A549 (cell line): ENCODE measurements around the gene CPPED1. TPM values are rescaled to one million over a fixed set of nuclear protein-coding genes. Genes with fewer than 3 reads are reported as not detected.
A peak's percentile ranks its signal among the peaks of the same experiment; 100 is the strongest.

ENCODE experiments used
- ATAC-seq, 2 experiments: fragments of 200-7000 bp in 1 of 2; fragments of >200 bp in 1 of 2; cut with Nextera tagmentation in 1 of 2; cut with Tn5 transposase in 1 of 2; 3 replicates each; pipeline versions ENCODE4 v1.8.0 to v1.9.1; 2018 to 2020; ENCODE audit warnings: mild to moderate bottlenecking in 1 of 2, moderate library complexity in 1 of 2
- CTCF ChIA-PET: fragments of 300-600 bp; sonication (Branson Sonifier 250); formaldehyde crosslinking; extraction: SDS; loops from one replicate; lab custom pipeline; 2021; ENCODE audit warnings: antibody characterized with exemption, inconsistent platforms; lab: Yijun Ruan, JAX
- POLR2A ChIA-PET: fragments of 350-600 bp; formaldehyde crosslinking; extraction: SDS; loops from one replicate; lab custom pipeline; 2021; ENCODE audit warnings: antibody characterized with exemption, inconsistent platforms; lab: Yijun Ruan, JAX
- DNase-seq, 2 experiments: peaks; one replicate each; pipeline versions ENCODE4 v3.0.0 to v3.0.0-alpha.2; 2011 to 2016; ENCODE audit warnings: low read depth in 1 of 2, low spot score in 1 of 2
- FAIRE-seq: peaks from 2 replicates; lab custom pipeline; 2011; peaks lifted over from hg19 to GRCh38; lab: Jason Lieb, UNC
- H3K27ac ChIP-seq, 2 experiments: fragments of >200 bp; sonication (Bioruptor Twin); formaldehyde crosslinking; 3 replicates each; pipeline ENCODE4 v1.5.1; 2016 to 2017
- H3K4me1 ChIP-seq: fragments of >200 bp; sonication (Bioruptor Twin); formaldehyde crosslinking; 3 replicates; pipeline ENCODE4 v1.6.1; 2016
- H3K4me2 ChIP-seq: fragments of >200 bp; sonication (Bioruptor Twin); formaldehyde crosslinking; 3 replicates; pipeline ENCODE4 v1.6.1; 2016
- H3K4me3 ChIP-seq: fragments of >200 bp; sonication (Bioruptor Twin); formaldehyde crosslinking; 3 replicates; pipeline ENCODE4 v1.5.1; 2016
- H3K9me3 ChIP-seq: fragments of >200 bp; sonication (Bioruptor Twin); formaldehyde crosslinking; 3 replicates; pipeline ENCODE4 v1.6.1; 2016
- BCL3 ChIP-seq: fragments of >200 bp; sonication (Bioruptor Twin); formaldehyde crosslinking; IDR thresholded peaks from 3 replicates; pipeline ENCODE4 v1.6.1; 2016
- BHLHE40 ChIP-seq: IDR thresholded peaks from 2 replicates; pipeline ENCODE4 v1.6.1; 2012; ENCODE audit warnings: low read depth, low read length, inconsistent platforms
- CBX2 ChIP-seq: fragments of 200-600 bp; sonication (generic); IDR thresholded peaks from 2 replicates; pipeline ENCODE4 v1.6.1; 2016; ENCODE audit warnings: low read depth, mild to moderate bottlenecking, borderline replicate concordance
- CEBPB ChIP-seq, 2 experiments: fragments of >200 bp in 1 of 2; sonication (Bioruptor Twin) in 1 of 2; formaldehyde crosslinking in 1 of 2; IDR thresholded peaks; 2 replicates each; pipeline ENCODE4 v1.6.1; 2012 to 2016
- CHD2 ChIP-seq: fragments of 150-350 bp; IDR thresholded peaks from 2 replicates; pipeline ENCODE4 v1.6.1; 2014; ENCODE audit warnings: low read length; ENCODE audit not compliant: partially characterized antibody
- CHD4 ChIP-seq: fragments of 200-600 bp; sonication (generic); IDR thresholded peaks from 2 replicates; pipeline ENCODE4 v1.6.1; 2016; ENCODE audit warnings: antibody characterized with exemption, mild to moderate bottlenecking, borderline replicate concordance
- EP300 ChIP-seq, 2 experiments: fragments of >200 bp; sonication (Bioruptor Twin); formaldehyde crosslinking; IDR thresholded peaks; 2 replicates in 1 of 2; 3 replicates in 1 of 2; pipeline ENCODE4 v1.6.1; 2016 to 2017
- FOSB ChIP-seq: fragments of 250-450 bp; sonication (Bioruptor Pico); IDR thresholded peaks from 2 replicates; pipeline ENCODE4 v1.5.0; 2020; ENCODE audit warnings: mild to moderate bottlenecking, moderate library complexity
- GATA3 ChIP-seq: IDR thresholded peaks from 2 replicates; pipeline ENCODE4 v1.6.1; 2012; ENCODE audit warnings: borderline replicate concordance
- HDAC2 ChIP-seq: fragments of 200-600 bp; sonication (generic); IDR thresholded peaks from 2 replicates; pipeline ENCODE4 v1.6.1; 2016
- HEYL ChIP-seq: fragments of 250-450 bp; sonication (Bioruptor Pico); IDR thresholded peaks from 2 replicates; pipeline ENCODE4 v1.8.0; 2021; ENCODE audit warnings: mild to moderate bottlenecking, moderate library complexity
- HOXB13 ChIP-seq: fragments of 250-450 bp; sonication (Bioruptor Pico); IDR thresholded peaks from 2 replicates; pipeline ENCODE4 v1.5.0; 2020; ENCODE audit warnings: low read depth, mild to moderate bottlenecking, moderate library complexity
- HOXB5 ChIP-seq: fragments of 250-450 bp; sonication (Bioruptor Pico); IDR thresholded peaks from 2 replicates; pipeline ENCODE4 v1.5.0; 2020; ENCODE audit warnings: mild to moderate bottlenecking, moderate library complexity
- JUNB ChIP-seq: fragments of >200 bp; sonication (Bioruptor Twin); formaldehyde crosslinking; IDR thresholded peaks from 2 replicates; pipeline ENCODE4 v1.6.1; 2016
- KDM1A ChIP-seq: fragments of 200-600 bp; sonication (generic); IDR thresholded peaks from 2 replicates; pipeline ENCODE4 v1.6.1; 2016; ENCODE audit warnings: low read depth, mild to moderate bottlenecking
- KDM5A ChIP-seq: fragments of 200-600 bp; sonication (generic); IDR thresholded peaks from 2 replicates; pipeline ENCODE4 v1.6.1; 2016; ENCODE audit warnings: antibody characterized with exemption, mild to moderate bottlenecking
- MAFK ChIP-seq: fragments of 450-650 bp; IDR thresholded peaks from 2 replicates; pipeline ENCODE4 v1.6.1; 2014; ENCODE audit not compliant: partially characterized antibody
- NPAS2 ChIP-seq: fragments of 250-450 bp; sonication (Bioruptor Pico); IDR thresholded peaks from 2 replicates; pipeline ENCODE4 v1.8.0; 2022; ENCODE audit warnings: mild to moderate bottlenecking, moderate library complexity, borderline replicate concordance
- NR3C1 ChIP-seq: fragments of >200 bp; sonication (Bioruptor Twin); formaldehyde crosslinking; IDR thresholded peaks from 3 replicates; pipeline ENCODE4 v1.6.1; 2017
- PBX3 ChIP-seq: IDR thresholded peaks from 2 replicates; pipeline ENCODE4 v1.6.1; 2012
- PHF8 ChIP-seq: fragments of 200-600 bp; sonication (generic); IDR thresholded peaks from 2 replicates; pipeline ENCODE4 v1.6.1; 2016; ENCODE audit warnings: low read depth, mild to moderate bottlenecking, antibody characterized with exemption, moderate library complexity, borderline replicate concordance
- POLR2A ChIP-seq: IDR thresholded peaks from 2 replicates; pipeline ENCODE4 v1.6.1; 2012; ENCODE audit warnings: mild to moderate bottlenecking, low read length
- RCOR1 ChIP-seq: fragments of 150-350 bp; IDR thresholded peaks from 2 replicates; pipeline ENCODE4 v1.6.1; 2014; ENCODE audit warnings: antibody characterized with exemption, low read length, low read depth
- RNF2 ChIP-seq: fragments of 200-600 bp; sonication (generic); IDR thresholded peaks from 2 replicates; pipeline ENCODE4 v1.6.1; 2016; ENCODE audit warnings: low read depth, mild to moderate bottlenecking, antibody characterized with exemption, moderate library complexity, borderline replicate concordance
- SREBF2 ChIP-seq: fragments of 450-650 bp; IDR thresholded peaks from 2 replicates; pipeline ENCODE4 v1.6.1; 2014; ENCODE audit warnings: mild to moderate bottlenecking, moderate library complexity
- TFCP2L1 ChIP-seq: fragments of 250-450 bp; sonication (Bioruptor Pico); IDR thresholded peaks from 2 replicates; pipeline ENCODE4 v1.5.0; 2021; ENCODE audit warnings: mild to moderate bottlenecking
- ZFP36 ChIP-seq: fragments of 450-650 bp; IDR thresholded peaks from 2 replicates; pipeline ENCODE4 v1.6.1; 2014; ENCODE audit warnings: borderline replicate concordance; ENCODE audit not compliant: partially characterized antibody
- ZNF302 ChIP-seq: fragments of 250-450 bp; sonication (Bioruptor Pico); IDR thresholded peaks from 2 replicates; pipeline ENCODE4 v1.9.0; 2021; ENCODE audit warnings: inconsistent platforms, mild to moderate bottlenecking, moderate library complexity
- ZSCAN20 ChIP-seq: fragments of 250-450 bp; sonication (Bioruptor Pico); IDR thresholded peaks from 2 replicates; pipeline ENCODE4 v1.8.0; 2022; ENCODE audit warnings: mild to moderate bottlenecking, moderate library complexity
- WGBS: methylation state at CpG from one replicate; pipeline ENCODE4 v1.1.6; 2017; ENCODE audit errors: missing lambda C conversion rate; 5-methylcytosine and 5-hydroxymethylcytosine counted together
- polyA plus RNA-seq, 4 experiments: library from polyadenylated mRNA; depleted of rRNA in 3 of 4; stranded (reverse); fragments of >200 nt; fragmentation: RNase III in 1 of 4; extraction: RNeasy Plus Mini Kit Qiagen cat#74134 plus additional on column Dnase treatment in 1 of 4; gene quantifications; 2 replicates in 3 of 4; 3 replicates in 1 of 4; pipeline ENCODE4 v1.2.3, GENCODE V29; 2011 to 2017
- TF ChIP-seq, protein P1 (sequence below): fragments of 250-450 bp; sonication (Bioruptor Pico); IDR thresholded peaks from 2 replicates; pipeline ENCODE4 v1.5.0; 2020; ENCODE audit warnings: low read depth, mild to moderate bottlenecking, moderate library complexity

The CPPED1 gene
- polyA plus RNA-seq, 2 of the 4 experiments (the other 2 are of a cell fraction) = 16.1 to 30.5 TPM

- no peaks in the 10 kb centered on the region for H3K9me3 ChIP-seq
- DNase-seq (no peak), ATAC-seq (no peak), FAIRE-seq (no peak)
- peaks cover 6% of the 10 kb centered on the region; the same call in 1 of the 3 replicates for H3K4me1 ChIP-seq
- CTCF ChIA-PET = interaction anchor here (0.7 to 1.4 kb wide), 2 partner anchors 238 to 291 kb away, joined by 5 to 6 read pairs; no protein-coding TSS in a partner anchor
- H3K4me2 ChIP-seq = no peak overlapping the region
- H3K27ac ChIP-seq = no peak overlapping the region
- POLR2A ChIA-PET = no interaction called here
- 74% methylated on average over 5 of the region's 5 CpGs for WGBS
- no peak overlapping the region for H3K4me3 ChIP-seq
- no peak for TF ChIP-seq HOXB13
Measured at GRCh38 chr16:12811441-12812383, 8.0 kb upstream of the CPPED1 start.

GRCh38 chr16:12805066-12805465, 1.4 kb upstream of the CPPED1 start:
- POLR2A ChIA-PET = no interaction called here
- no peak overlapping the region for H3K4me2 ChIP-seq
- CTCF ChIA-PET = no interaction called here
- H3K4me3 ChIP-seq = no peak overlapping the region
- no peak overlapping the region for H3K27ac ChIP-seq
- no peaks in the 10 kb centered on the region for H3K9me3 ChIP-seq
- DNase-seq = no peak
- no peak for ATAC-seq
- H3K4me1 ChIP-seq = peaks cover 23% of the 10 kb centered on the region
- TF ChIP-seq ZNF302 (CRISPR knock-in tag) (no peak), RNF2 (no peak), HOXB13 (no peak), CEBPB (IDR thresholded peaks at IDR 0.05) (no peak), TFCP2L1 (no peak)
- TF ChIP-seq, protein P1, sequence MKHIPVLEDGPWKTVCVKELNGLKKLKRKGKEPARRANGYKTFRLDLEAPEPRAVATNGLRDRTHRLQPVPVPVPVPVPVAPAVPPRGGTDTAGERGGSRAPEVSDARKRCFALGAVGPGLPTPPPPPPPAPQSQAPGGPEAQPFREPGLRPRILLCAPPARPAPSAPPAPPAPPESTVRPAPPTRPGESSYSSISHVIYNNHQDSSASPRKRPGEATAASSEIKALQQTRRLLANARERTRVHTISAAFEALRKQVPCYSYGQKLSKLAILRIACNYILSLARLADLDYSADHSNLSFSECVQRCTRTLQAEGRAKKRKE (CRISPR knock-in tag) = no peak
- TF ChIP-seq, all 56 proteins: peak for 0
- FAIRE-seq = no peak
- 82% methylated on average over 2 of the region's 2 CpGs for WGBS

- no peak for ATAC-seq
- Histone ChIP-seq H3K9me3 (no peaks in the 10 kb centered on the region), H3K4me2 (peak overlapping the region; percentile 75), H3K4me1 (peaks cover 23% of the 10 kb centered on the region), H3K27ac (peak overlapping the region; percentile 94 to 96), H3K4me3 (peak overlapping the region; percentile 71)
- no peak for FAIRE-seq
- CTCF ChIA-PET = no interaction called here
- POLR2A ChIA-PET = interaction anchor here (0.7 kb wide), 1 partner anchor 70 kb away, joined by 5 read pairs; no protein-coding TSS in a partner anchor
- no peak for DNase-seq
- TF ChIP-seq HOXB5 (CRISPR knock-in tag) (no peak), NPAS2 (CRISPR knock-in tag) (no peak)
- WGBS = 78% methylated on average over 9 of the region's 9 CpGs
Measured at GRCh38 chr16:12804395-12804794, 708 bp upstream of the CPPED1 start.

DNA sequence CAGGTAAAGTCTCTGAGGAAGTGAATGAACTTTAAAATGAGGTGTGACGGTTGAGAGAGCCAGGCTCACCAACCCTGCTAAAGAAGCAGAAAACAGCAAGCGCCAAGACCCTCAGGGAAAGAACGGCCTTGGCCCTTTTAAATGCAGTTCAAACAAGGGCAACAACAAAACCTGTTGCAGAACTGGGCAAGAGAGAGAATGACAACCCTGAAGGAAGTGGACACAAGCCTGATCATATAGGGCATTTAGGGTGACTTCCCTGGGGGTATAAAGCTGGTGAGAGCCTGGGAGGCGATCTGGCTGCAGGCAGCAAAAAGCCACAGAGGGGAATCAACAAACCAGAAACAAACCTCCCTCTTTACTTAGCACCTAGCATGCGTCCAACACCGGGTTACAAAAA, 1.0 kb downstream of the CPPED1 start:
- H3K27ac ChIP-seq = peak overlapping the region; percentile 94 to 96

DNA sequence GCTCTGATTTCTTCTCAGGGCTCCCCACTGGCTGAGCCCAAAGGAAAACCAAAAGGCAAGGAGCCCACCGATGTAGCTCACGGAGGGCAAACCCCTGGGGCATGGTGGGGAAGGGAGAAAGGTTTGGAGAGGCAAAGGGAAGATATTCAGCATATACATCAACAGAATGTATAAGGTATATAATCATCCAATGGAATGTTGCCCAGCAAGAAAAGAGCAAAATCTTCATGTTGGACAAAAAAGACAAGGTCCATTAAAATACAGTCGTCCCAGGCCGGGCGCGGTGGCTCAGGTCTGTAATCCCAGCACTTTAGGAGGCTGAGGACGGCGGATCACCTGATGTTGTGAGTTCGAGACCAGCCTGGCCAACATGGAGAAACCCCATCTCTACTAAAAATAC, 1.6 kb downstream of the CPPED1 start:
- WGBS = 92% methylated on average over 9 of the region's 9 CpGs
- CTCF ChIA-PET = interaction anchor here (1.1 kb wide), 1 partner anchor 347 kb away, joined by 3 read pairs; no protein-coding TSS in a partner anchor
- H3K4me3 ChIP-seq = no peak overlapping the region
- POLR2A ChIA-PET = no interaction called here
- DNase-seq (no peak), FAIRE-seq (no peak), ATAC-seq (no peak)
- peak overlapping the region; percentile 10 to 37; a peak in 4 of 6 replicates for H3K27ac ChIP-seq
- H3K9me3 ChIP-seq = no peaks in the 10 kb centered on the region
- peak overlapping the region; percentile 75 for H3K4me2 ChIP-seq
- peaks cover 23% of the 10 kb centered on the region for H3K4me1 ChIP-seq
- TF ChIP-seq BHLHE40 = no peak
- TF ChIP-seq FOSB (CRISPR knock-in tag) = no peak
- no peak for TF ChIP-seq BCL3
- no peak for TF ChIP-seq HDAC2
- no peak for TF ChIP-seq PBX3
- no peak for TF ChIP-seq POLR2A
- no peak for TF ChIP-seq PHF8
- TF ChIP-seq, protein P1 (CRISPR knock-in tag) = no peak
- no peak for TF ChIP-seq ZNF302 (CRISPR knock-in tag)
- no peak for TF ChIP-seq ZSCAN20 (CRISPR knock-in tag)
- TF ChIP-seq CHD2 = no peak

More for the DNA sequence above, 1.0 kb downstream of the CPPED1 start:
- no peaks in the 10 kb centered on the region for H3K9me3 ChIP-seq
- ChIA-PET CTCF (no interaction called here), POLR2A (interaction anchor here (1.2 kb wide), 1 partner anchor 18 kb away, joined by 3 read pairs; no protein-coding TSS in a partner anchor)
- H3K4me2 ChIP-seq = peak overlapping the region; percentile 75
- H3K4me1 ChIP-seq = peaks cover 23% of the 10 kb centered on the region
- WGBS = 78% methylated on average over 6 of the region's 6 CpGs
- peak overlapping the region; percentile 71 for H3K4me3 ChIP-seq
- FAIRE-seq (no peak), ATAC-seq (no peak), DNase-seq (no peak)
- TF ChIP-seq SREBF2 (no peak), PHF8 (no peak), CBX2 (no peak), GATA3 (no peak), HEYL (no peak), NR3C1 (no peak), RCOR1 (no peak), ZFP36 (no peak), KDM1A (no peak), CHD4 (no peak), JUNB (no peak), MAFK (no peak), EP300 (IDR thresholded peaks at IDR 0.05) (no peak), KDM5A (no peak)
